ENCODE measurements around the gene ZMYM2.

DNA sequence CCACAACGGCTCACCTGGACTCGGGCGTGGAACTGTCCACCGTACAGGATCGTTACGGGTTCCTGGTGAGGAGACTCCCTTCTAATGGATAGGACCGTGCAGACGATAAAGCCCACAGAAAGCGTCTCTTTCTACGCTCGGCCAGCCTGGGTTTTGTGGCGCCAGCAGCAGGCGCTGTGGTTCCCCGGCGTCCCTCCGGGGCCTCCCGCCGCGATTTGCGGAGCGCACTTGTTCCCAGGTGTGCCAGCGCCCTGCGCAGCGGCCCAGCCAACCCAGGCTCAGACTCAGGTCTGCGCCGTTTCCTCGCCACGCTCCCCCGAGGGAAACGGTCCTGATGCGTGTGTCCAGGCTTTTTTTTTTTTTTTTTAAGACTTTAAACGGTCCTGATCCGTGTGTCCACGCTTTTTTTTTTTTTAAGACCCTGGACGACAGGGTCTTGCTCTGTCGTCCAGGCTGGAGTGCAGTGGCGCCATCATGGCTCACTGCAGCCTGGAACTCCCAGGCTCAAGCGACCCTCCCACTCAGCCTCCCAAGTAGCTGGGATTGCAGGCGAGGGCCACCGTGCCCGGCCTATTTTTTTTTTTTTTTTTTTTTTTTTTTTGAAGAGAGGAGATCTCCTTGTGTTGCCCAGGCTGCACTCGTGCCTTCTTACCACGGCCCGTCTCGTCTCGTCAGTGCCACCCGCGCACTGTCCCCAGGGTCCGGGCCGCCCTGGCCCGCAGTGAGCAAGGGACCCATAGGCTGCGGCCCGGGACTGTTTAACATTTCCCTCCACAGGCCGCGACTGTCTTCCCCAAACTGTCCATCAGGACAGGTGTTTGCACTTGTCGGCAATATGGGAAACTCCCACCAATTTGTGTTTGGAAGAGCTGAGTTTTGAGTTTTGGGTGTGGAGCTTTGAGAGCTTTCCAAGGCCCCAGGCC, 178.5 kb downstream of the ZMYM2 start:
- no peak for TF ChIP-seq EP300 (IDR thresholded peaks at IDR 0.05; ENCODE audit: borderline replicate concordance)
- no peak for TF ChIP-seq CEBPB (IDR thresholded peaks at IDR 0.05)
- no peak for TF ChIP-seq RAD21 (IDR thresholded peaks at IDR 0.05; ENCODE audit: low read depth)
